T-helper 1 cell treated with Interleukin-12 subunit alpha and Interleukin-12 subunit beta and Interleukin-4 antibody, amounts not matched to agents 30 μg/mL and 1 μg/mL, for 36 hours (primary cell): ENCODE data around the gene ABHD10.

Experiments
- H3K27ac Mint-ChIP-seq: one replicate; pipeline ENCODE4 v1.8.0; 2021; ENCODE audit warnings: mild to moderate bottlenecking, mixed read lengths
- H3K27me3 Mint-ChIP-seq: one replicate; pipeline ENCODE4 v1.8.0; 2021; ENCODE audit warnings: low read depth, mixed read lengths
- H3K36me3 Mint-ChIP-seq: one replicate; pipeline ENCODE4 v1.8.0; 2021; ENCODE audit warnings: low read depth, mixed read lengths
- H3K4me1 Mint-ChIP-seq: one replicate; pipeline ENCODE4 v1.8.0; 2021; ENCODE audit warnings: low read depth, mixed read lengths
- H3K4me3 Mint-ChIP-seq: one replicate; pipeline ENCODE4 v1.8.0; 2021; ENCODE audit warnings: mild to moderate bottlenecking, moderate library complexity, mixed read lengths
- H3K9me3 Mint-ChIP-seq: one replicate; pipeline ENCODE4 v1.8.0; 2021; ENCODE audit warnings: mixed read lengths

The ABHD10 gene

DNA sequence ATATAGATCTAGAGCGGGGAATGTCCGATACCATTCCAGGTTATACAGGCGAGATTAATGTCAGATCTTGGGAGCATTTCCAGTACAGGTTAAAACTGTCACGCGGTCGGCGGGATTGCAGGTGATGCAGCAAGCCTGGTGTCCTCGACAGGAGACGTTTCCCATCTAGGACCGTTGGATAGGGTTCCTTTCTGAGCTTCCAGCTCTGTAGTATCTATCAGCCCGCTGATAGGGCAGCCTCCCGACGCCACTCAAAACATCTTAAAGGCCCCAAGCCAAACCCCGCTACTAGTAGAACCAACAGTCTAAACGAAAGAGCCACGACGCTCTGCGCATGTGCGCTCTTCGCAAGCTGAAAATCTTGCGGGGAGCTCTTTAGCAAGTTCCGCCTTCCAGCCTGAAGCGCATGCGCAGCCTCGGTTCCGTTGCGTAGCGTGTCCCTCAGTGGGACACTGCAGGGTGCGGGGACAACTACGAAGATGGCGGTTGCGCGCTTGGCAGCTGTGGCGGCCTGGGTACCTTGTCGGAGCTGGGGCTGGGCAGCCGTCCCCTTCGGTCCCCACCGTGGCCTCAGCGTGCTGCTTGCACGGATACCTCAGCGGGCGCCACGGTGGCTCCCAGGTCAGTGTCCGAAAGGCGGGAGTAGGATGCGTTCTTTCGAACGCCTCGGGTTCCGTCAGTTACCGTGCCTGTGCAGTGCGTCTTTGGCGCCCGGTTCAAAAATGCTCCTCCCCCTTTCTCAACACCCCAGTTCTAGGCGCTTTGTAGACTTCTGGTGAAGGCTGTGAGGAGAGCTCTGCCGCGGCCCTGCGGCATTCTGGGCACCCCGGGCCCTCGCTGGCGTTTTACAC is at the start of gene ABHD10:
Gene ABHD10 (plus strand): TSS at position 444 of the 851 bp plus-strand sequence. CDS start 36 bp downstream, at position 480.
- Mint-ChIP-seq H3K4me3 (peak within 1 kb of the TSS; percentile 81), H3K4me1 (peaks cover 40% of the 10 kb centered on the region), H3K9me3 (no peaks in the 10 kb centered on the region), H3K27ac (peak within 1 kb of the TSS; percentile 81), H3K36me3 (peaks cover 6% of the 10 kb centered on the region), H3K27me3 (peaks cover 25% of the 10 kb centered on the region)

DNA sequence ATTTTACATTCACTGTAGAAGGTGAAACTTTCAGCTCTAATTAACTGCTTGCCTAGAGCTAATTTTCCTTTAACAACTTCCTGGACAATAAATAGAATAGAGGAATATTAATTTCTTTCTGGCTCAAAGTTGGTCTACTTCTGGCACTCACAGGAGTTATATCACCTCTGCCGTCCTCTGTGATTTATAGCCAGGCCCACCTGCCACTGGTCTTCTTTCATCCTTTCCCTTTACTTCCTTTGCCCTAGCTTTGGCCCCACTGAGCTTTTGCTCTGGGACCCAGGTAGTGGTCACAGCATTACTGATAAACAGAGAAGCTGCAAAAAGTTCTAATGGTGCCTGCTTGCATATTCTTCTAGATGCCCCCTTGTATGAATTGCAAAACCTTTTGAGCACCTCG is 49.3 kb upstream of the ABHD10 start:
- Mint-ChIP-seq H3K4me3 (no peak overlapping the region), H3K27me3 (peaks cover 8% of the 10 kb centered on the region)

DNA sequence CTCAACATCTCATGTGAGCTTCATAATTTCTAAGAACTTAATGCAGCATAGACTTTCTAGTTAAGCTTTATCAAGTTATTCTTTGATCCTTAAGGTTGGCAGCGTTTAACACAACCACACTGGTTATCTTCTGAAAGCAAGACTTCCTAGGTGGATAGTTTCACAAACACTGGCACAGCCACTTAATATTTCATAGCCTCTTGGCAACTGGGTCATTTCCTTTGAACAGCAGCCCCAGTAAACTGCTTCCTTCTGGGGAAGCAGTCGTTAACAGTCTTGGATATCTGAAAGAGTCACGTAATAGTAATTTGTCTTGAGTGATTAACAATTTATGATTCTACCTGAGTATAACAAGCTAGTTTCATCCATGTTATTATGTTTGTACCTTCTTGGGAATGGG is 45.9 kb upstream of the ABHD10 start:
- Mint-ChIP-seq H3K27me3 (peaks cover 8% of the 10 kb centered on the region), H3K27ac (no peak overlapping the region), H3K9me3 (no peaks in the 10 kb centered on the region), H3K4me1 (no peaks in the 10 kb centered on the region), H3K4me3 (no peak overlapping the region), H3K36me3 (no peaks in the 10 kb centered on the region)

More for the DNA sequence above, 49.3 kb upstream of the ABHD10 start:
- no peak overlapping the region for H3K27ac Mint-ChIP-seq
- no peaks in the 10 kb centered on the region for H3K36me3 Mint-ChIP-seq
- no peaks in the 10 kb centered on the region for H3K4me1 Mint-ChIP-seq
- no peaks in the 10 kb centered on the region for H3K9me3 Mint-ChIP-seq

DNA sequence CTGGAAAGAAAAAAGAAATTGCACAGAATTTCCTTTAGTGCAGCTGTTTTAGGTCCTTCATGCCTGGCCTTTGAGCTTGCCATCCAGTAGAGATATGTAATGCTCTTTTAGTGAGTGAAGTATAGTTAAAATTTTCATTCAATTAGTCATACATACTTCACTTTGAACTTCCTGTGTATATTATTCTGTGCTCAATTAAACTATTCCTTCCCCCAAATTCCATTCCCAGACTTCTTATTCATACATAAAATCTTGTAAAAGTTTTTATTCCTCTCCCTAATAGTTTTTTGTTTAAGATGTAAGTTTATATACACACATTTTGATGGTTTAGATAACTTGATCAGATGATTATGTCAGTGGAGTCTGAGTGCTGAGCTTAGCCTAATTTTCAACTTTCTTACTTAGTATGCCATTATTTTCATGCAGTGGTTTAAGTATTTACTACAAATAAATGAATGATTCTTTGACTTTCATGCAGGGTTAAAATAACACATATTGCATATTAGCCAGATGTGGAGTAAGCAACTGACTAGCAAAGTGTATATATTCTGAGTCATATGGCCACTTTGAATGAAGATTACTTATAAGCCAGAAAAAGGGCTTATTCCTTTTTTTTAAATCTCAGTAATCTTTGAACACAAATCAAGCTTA is 42.5 kb upstream of the ABHD10 start:
- Mint-ChIP-seq H3K27me3 (peaks cover 8% of the 10 kb centered on the region), H3K4me3 (no peak overlapping the region), H3K4me1 (no peaks in the 10 kb centered on the region), H3K36me3 (no peaks in the 10 kb centered on the region), H3K9me3 (no peaks in the 10 kb centered on the region), H3K27ac (no peak overlapping the region)

DNA sequence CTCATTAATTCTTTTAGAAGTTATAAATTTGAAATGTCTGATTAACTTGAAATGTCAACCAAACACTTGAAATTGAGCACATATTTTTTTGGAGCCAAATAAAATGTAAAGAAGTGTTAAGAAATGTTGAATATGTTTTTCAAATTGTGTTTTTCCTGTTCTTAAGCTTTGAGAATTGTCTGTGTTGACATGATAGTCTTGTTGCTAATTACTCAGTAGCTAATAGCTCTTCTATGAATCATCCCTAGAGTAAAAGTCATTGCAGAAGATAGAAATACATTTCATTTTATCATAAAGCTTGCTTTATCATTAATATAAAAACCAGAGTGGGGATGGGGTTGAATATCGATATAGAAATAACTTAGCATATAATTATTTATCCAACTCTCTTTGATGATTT is 41.9 kb upstream of the ABHD10 start:
- Mint-ChIP-seq H3K9me3 (no peaks in the 10 kb centered on the region), H3K4me3 (no peak overlapping the region), H3K4me1 (no peaks in the 10 kb centered on the region), H3K27me3 (peaks cover 4% of the 10 kb centered on the region), H3K27ac (no peak overlapping the region), H3K36me3 (no peaks in the 10 kb centered on the region)

DNA sequence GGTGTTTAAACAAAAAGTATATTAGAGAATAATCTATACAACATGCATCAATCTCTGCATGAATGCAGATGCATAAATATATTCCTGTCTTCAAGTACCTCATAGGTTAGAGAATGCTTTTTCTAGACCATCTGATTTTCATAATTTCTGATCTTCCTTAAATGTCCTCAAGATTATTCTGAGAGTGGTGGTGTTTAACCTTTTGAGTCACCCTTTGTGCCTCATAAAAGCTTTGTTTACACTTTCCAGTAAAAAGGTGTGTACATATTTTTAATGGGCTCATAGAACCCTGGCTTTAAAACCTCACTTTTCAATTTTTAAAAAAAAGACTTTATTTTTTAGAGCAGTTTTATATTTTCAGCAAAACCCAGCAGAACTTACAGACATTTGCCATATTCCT is 41.0 kb upstream of the ABHD10 start:
- Mint-ChIP-seq H3K36me3 (no peaks in the 10 kb centered on the region), H3K9me3 (no peaks in the 10 kb centered on the region), H3K4me1 (no peaks in the 10 kb centered on the region), H3K27ac (no peak overlapping the region), H3K27me3 (no peaks in the 10 kb centered on the region), H3K4me3 (no peak overlapping the region)

DNA sequence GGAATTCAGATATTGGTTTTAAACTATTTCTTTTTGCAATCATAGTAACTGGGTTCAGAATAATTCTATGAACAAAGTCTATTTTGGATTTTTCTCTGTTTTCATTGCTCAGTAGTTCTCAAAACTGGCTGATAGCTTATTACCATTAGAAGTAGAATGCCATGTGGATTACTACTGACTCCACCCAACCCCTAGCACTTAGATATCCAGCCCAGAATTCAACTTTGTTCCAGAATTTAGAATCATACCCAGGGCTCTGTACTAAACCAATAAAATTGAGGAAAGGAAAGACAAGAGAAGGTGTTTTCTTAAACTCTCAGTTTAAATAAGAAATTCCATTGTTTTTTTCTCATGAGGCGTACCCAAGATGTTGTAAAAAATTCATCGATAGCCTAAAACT is 39.0 kb upstream of the ABHD10 start:
- Mint-ChIP-seq H3K4me3 (no peak overlapping the region), H3K27ac (no peak overlapping the region), H3K36me3 (no peaks in the 10 kb centered on the region), H3K4me1 (no peaks in the 10 kb centered on the region), H3K27me3 (no peaks in the 10 kb centered on the region), H3K9me3 (no peaks in the 10 kb centered on the region)

DNA sequence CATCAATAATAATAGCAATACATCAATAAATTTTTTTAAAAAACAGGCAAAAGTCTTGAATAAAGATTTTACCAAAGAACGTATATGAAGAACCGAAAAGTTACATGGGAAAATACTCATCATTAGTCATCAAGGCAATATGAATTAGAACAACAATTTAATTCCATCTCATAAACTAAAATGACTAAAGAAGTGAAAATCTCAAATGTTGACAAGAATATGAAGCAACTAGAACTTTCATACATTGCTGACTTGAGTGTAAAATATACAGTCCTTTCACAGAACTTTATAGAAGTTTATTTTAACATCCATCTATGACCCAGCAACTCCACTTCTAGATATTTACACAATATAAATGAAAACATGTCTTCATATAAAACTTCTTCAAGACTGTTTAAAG is 35.3 kb upstream of the ABHD10 start:
- Mint-ChIP-seq H3K4me3 (no peak overlapping the region), H3K27me3 (peaks cover 15% of the 10 kb centered on the region), H3K36me3 (no peaks in the 10 kb centered on the region), H3K9me3 (no peaks in the 10 kb centered on the region), H3K4me1 (no peaks in the 10 kb centered on the region), H3K27ac (no peak overlapping the region)

DNA sequence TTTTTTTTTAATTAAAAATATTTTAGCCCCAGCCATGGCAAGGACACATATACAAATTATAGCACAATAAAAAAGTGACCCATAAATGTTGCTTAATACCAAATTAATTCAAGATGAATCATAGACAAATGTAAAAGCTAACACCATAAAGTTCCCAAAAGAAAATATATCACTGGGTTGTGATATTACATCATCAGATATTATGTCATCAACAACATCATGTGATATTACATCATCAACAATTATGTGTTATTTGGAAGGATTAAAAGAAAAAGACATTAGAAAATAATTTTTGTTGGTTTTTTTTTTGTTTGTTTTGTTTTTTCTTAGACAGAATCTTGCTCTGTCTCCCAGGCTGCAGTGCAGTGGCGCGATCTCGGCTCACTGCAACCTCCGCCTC is 34.5 kb upstream of the ABHD10 start:
- no peaks in the 10 kb centered on the region for H3K9me3 Mint-ChIP-seq
- H3K36me3 Mint-ChIP-seq, result no peaks in the 10 kb centered on the region
- no peak overlapping the region for H3K4me3 Mint-ChIP-seq

DNA sequence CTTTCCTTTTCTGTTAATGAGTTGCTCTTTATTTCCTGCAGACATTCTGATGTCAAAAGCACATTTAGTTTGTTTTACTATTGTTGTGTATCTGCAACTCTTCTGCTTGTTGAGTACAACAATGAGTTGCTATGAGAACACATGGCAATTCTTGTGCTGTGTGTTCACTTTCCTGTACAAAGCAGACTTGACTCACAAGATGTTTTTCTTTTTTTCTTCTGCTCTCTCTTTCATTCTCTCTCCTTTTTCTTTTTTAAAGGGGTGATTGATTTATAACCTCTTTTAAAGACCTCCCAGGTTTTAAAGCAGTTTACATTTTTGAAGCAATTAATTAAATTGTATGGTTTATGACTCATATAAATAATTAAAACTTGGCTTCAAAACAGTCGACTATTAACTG is 31.6 kb upstream of the ABHD10 start:
- Mint-ChIP-seq H3K36me3 (no peaks in the 10 kb centered on the region), H3K4me1 (no peaks in the 10 kb centered on the region), H3K9me3 (no peaks in the 10 kb centered on the region), H3K27me3 (peaks cover 21% of the 10 kb centered on the region), H3K27ac (no peak overlapping the region), H3K4me3 (no peak overlapping the region)

More for the DNA sequence above, 34.5 kb upstream of the ABHD10 start:
- H3K27ac Mint-ChIP-seq, result no peak overlapping the region
- H3K4me1 Mint-ChIP-seq, result no peaks in the 10 kb centered on the region
- peaks cover 15% of the 10 kb centered on the region for H3K27me3 Mint-ChIP-seq

DNA sequence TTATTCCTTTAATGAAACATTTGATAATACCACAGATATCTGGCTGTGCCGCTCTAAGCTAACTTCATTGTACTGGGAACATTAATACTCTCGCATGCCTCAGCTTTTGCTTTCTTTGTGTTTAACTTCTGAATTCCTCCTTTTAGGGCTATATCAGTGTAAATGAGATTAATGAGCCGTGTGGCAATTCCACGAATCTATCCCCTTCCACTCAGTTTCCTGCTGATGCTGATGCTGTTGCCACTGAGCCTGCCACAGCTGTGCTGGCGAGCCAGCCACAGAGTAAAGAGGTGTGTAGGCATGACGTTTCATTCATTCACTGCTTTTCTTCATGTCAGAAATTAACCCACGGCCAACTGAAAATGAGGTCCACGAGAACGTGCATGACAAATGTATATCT is 30.0 kb upstream of the ABHD10 start:
- Mint-ChIP-seq H3K27me3 (peaks cover 21% of the 10 kb centered on the region), H3K4me3 (no peak overlapping the region), H3K36me3 (no peaks in the 10 kb centered on the region)

DNA sequence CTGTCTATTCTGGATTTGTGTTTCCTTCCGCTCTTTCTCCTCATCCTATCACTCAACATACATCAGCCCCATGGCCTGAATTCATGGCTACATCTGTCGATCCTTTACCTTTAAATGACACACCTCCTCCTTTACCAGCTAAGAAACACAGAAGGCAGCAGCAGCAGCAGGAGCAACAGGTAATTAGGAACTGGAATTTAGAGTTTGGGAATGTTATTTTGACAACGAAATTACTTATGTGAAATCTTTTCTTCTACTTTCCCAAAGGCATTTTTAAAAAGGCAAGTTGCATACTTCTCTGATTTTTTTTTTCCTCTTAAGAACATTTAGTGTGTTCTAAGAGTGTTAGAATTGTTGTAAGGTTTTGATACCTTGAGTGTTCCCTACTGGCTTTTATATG is 29.1 kb upstream of the ABHD10 start:
- no peaks in the 10 kb centered on the region for H3K36me3 Mint-ChIP-seq
- no peak overlapping the region for H3K27ac Mint-ChIP-seq
- H3K27me3 Mint-ChIP-seq, result peaks cover 21% of the 10 kb centered on the region
- H3K4me1 Mint-ChIP-seq, result no peaks in the 10 kb centered on the region
- no peak overlapping the region for H3K4me3 Mint-ChIP-seq
- H3K9me3 Mint-ChIP-seq, result no peaks in the 10 kb centered on the region

More for the DNA sequence above, 30.0 kb upstream of the ABHD10 start:
- Mint-ChIP-seq H3K4me1 (no peaks in the 10 kb centered on the region), H3K27ac (no peak overlapping the region), H3K9me3 (no peaks in the 10 kb centered on the region)

DNA sequence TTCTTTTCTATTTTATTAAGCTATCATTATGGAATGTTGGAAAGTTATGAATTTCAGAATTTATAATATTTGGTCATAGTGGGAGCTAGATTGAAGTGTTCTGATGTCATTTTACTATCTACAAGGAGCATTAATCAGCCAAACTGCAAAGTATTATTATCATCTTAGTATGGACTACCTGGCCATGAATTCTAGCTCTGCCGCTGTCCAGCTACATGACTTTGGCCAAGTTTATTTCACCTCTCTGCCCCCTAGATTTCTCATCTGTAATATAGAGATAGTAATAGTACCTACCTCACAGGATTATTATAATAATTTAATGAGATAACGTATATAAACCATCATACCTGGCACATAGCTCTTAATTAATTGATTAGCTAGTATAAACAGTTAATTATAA is 27.8 kb upstream of the ABHD10 start:
- H3K9me3 Mint-ChIP-seq, result no peaks in the 10 kb centered on the region
- no peak overlapping the region for H3K4me3 Mint-ChIP-seq
- no peaks in the 10 kb centered on the region for H3K36me3 Mint-ChIP-seq
- H3K27ac Mint-ChIP-seq, result no peak overlapping the region
- H3K4me1 Mint-ChIP-seq, result no peaks in the 10 kb centered on the region
- H3K27me3 Mint-ChIP-seq, result peaks cover 18% of the 10 kb centered on the region

DNA sequence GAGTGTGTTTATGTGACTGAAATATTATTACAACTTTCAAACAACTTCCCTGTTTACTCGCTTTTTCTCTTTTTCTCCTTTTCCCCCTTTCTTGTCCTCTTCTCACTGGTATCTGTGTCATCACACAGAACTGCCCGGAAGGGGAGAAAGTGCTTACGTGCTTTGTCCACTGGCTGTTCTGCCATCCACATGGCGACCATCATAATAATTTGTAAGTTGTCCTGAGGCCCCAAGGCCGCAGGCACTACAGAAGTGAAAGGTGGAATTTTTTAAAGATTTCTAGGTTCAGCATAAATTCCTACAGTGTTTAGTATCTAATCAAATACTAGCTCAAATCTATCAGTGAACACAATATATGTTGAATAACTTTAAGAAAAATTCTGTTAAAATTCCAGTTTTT is 26.7 kb upstream of the ABHD10 start:
- no peaks in the 10 kb centered on the region for H3K36me3 Mint-ChIP-seq
- H3K9me3 Mint-ChIP-seq, result no peaks in the 10 kb centered on the region
- peaks cover 12% of the 10 kb centered on the region for H3K27me3 Mint-ChIP-seq
- no peak overlapping the region for H3K27ac Mint-ChIP-seq
- H3K4me3 Mint-ChIP-seq, result no peak overlapping the region
- no peaks in the 10 kb centered on the region for H3K4me1 Mint-ChIP-seq

DNA sequence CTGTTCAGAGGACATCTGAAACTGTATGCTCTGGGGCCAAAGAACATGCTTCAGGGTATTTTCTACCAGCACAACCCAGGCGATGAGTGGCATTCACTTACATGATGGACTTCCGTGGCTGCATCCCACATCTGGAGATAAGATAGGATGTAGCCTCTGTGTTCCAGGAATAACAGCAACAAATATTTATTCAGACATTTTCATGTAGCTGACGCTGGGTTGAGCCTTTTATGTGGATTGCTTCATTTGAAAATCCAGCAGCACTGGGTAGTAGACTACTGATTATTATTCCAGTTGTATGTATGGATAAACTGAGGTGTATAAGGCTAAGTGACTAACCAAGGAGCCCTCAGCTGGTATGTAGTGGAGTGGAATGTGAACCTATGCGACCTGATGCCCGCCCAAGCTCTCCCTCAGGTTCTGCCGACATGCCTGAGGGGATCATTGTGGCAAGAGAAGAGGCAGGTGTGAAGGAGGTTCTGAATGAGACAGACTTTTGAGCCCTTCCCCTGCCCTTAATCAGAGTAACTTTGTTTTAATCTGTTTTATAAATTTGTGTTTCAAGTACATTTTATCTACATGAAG is 25.9 kb upstream of the ABHD10 start:
- Mint-ChIP-seq H3K27ac (no peak overlapping the region), H3K36me3 (no peaks in the 10 kb centered on the region), H3K27me3 (peaks cover 6% of the 10 kb centered on the region), H3K9me3 (no peaks in the 10 kb centered on the region), H3K4me1 (peaks cover 3% of the 10 kb centered on the region), H3K4me3 (no peak overlapping the region)
